Left renal cortex interstitium (tissue), 4 donors: ENCODE results near the gene MREG. TPM values are rescaled to one million over a fixed set of nuclear protein-coding genes. Genes with fewer than 3 reads are reported as not detected.
"Not testable (repeated sequence)": the region's sequence is repeated elsewhere in the genome, so short reads cannot be mapped to it uniquely, and the experiment has no call there.

Experiments used
- DNase-seq, 4 donors: peaks; one replicate each; pipeline ENCODE4 v3.0.0-alpha.2; 2013; ENCODE audit warnings: low read depth in 4 of 4, low spot score in 2 of 4, missing footprints in 1 of 4
- polyA plus RNA-seq, 4 donors: library from polyadenylated mRNA; unstranded; fragments of 120-200 nt; gene quantifications; one replicate each; pipeline ENCODE4 v1.2.1, GENCODE V29; 2013; ENCODE audit not compliant: insufficient read length in 4 of 4

The MREG gene
- polyA plus RNA-seq, 4 donors, result 16.5 to 25.2 (median 18.0) TPM

DNA sequence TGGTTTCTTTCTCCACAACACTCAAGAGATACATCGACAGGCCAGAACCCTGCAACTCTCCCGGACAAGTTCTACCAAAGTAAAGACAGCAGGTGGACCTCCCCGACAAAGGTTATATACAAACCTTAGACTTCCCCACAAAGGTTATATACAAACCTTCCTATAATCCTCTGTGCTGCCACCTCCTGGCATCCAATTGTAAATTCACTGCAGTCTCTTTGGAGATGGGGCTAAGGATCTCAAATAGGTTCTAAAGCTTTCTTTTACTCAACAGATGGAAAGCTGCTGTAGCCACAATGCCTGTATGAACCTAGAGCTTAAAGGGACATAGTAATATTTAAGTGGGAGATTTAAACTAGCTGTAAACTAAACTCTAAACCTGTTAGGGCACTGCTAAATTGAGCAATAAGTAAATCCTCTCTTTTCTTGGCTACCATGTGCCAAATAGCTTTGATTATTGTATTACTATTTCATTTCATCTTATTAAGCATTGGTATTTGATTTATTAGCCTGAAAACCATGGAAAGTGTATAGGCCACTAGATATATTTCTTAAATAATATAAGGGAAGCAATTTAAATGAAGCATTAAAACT, 9.8 kb upstream of the MREG start:
- no peak for DNase-seq

DNA sequence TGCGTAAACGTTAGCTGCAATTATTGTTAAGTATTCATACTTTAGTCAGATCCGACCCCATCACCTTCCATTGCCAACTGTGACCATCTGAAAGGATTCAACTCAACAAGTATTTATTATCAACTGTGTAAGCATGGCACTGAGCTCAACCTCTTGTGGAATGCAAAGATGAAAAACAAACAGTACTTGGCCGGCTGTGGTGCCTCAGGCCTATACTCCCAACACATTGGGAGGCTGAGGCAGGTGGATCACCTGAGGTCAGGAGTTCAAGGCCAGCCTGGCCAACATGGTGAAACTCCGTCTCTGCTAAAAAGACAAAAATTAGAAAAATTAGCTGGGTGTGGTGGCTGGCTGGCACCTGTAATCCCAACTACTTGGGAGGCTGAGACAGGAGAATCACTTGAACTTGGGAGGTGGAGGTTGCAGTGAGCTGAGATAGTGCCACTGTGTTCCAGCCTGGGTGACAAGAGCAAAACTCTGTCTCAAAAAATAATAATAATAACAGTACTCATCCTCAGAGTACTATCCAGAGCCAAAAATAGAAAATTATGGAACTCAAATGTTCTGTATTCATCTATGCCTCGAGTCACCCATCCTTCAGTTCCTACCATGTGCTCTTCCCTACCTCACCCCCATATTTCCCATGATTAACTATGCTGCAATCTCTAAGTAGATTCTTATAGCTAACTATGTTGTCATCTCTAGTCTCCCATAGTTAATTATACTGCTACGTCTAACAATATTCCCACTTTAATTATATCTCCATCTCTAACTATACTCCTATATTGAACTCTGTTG, 8.6 kb upstream of the MREG start:
- DNase-seq, result no peak

DNA sequence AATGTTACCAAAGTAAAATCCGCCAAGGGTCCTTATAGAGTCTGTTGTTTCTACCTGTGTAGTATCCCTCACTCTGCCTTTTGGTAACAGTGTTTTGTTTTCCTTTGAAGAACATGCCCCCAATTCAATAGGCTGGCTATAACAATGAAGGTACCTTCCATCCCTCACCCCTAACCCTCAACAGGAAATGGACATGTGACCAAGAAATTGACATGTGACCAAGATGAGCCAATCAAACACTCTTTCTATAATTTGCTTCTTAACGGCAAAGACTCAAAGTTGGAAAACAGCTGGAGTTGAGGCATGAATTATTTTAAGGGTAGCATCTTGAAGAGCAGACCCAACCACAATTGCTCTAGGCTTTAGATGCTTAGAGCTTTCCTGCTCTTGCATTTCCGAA, 5.4 kb upstream of the MREG start:
- no peak for DNase-seq

DNA sequence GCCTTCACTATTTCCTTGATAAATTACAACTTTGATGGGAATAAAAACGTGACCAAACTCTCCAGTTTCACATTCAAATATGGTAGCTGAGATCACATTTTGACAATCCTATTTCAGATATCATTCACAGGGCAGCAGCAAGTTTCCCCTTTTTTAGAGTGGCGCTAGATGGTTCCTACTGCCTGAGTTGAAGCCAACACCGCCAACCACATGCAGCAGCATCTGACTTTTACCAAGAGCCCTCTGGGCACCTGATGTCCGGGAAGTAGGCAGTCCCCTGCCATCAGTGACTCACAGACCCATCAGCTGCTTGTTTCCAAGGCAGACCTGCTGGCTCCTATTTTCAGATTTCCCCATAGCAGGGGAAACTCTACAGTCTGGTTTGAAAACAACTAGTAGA, 4.0 kb upstream of the MREG start:
- no peak for DNase-seq

DNA sequence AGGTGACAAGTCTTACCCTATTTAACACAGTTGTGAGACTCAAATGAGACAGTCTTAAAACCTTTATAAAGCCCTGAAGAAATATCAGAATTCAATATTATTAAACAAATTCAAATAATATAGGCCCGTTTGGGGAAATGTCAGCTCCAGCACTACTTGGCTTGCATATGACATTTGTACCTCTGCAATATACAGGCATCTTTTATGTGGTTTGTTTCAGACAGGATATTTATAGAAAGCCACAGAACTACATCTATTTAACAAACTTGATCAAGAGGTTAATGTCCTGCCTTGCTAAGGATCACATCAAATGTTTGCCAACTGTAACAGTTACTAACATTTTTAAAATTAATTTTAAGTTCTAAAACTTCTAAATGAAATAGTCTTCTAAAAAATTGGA, 3.2 kb upstream of the MREG start:
- no peak for DNase-seq

DNA sequence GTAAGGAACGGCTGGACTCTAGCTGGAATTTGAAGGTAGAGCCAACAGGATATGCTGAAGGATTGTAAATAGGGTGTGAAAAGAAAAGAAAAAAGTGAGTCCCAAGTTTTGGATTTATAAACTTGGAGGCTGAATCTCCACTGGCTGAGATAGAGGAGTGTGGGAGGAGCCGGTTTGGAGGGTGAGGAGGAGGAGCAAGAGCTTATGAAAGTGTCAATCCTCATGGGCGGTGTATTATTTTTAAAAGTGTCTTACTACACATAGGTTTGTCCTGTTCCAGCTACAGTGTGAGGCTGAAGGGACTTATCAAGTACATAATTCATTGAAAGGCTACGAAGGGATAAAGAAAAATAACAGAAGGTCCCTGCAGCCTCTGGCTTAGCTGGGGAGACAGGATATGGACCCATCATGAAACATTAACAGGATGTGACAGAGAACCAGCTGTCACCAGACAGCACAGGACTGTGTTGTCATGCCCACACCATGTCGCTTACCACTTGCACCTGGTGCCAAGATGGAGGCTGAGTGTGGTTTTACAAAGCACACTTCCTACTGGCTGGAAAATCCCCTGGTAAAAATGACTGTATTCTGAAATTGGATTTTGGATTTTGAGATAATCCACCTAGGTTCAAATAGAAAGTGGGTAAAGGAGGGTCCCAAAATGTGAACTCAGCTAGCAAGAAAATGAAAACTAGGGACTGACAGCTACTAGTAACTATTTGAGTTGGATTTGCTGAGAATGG, 2.5 kb upstream of the MREG start:
- no peak for DNase-seq

DNA sequence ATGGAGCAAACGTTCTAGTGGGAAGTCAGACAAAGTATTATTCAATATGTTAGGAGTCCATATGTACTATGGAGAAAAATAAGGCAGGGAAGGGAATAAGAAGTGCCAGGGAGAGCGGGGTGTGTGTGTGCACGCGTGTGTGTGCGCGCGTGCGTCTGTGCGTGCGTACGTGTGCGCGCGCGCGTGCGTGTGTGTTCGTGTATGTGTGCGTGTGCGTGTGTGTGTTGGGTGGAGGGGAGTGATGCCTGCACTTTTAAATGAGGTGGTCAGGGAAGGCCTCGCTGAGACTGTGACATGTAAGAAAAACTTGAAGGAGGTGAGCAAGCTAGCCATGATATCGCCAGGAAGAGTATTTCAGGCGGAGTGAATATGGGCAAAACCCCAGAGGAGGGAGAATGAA, 1.6 kb upstream of the MREG start:
- DNase-seq, result no peak

DNA sequence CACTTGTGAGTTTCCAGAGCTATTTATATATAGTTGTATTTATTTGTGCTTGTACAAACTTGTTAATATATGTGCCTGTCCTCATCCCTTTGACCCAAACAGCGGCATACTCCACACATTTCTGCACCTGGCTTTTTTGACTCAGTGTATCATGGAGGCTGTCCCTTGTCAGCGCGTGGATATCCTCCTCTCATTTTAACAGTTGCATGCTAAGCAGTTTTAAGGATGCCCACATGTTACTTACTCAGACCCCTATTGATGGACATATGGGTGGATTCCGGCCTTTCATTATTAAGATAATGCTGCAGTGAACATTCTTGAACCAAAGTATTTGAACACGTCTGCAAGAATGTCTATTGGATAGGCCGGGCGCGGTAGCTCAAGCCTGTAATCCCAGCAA, 655 bp upstream of the MREG start:
- DNase-seq, result no peak

DNA sequence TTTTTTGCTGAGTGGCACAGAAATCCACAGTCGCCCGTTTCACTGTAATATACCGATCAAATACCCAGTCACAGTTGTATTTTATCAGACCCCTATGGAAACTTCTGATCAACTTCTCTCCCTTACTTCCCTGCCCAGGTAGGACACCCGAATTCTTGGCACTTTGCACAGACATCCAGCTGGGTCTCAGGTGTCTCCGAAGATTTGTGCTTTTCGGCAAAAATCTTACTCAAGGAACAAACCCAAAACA, 596 bp downstream of the MREG start:
- no peak for DNase-seq

DNA sequence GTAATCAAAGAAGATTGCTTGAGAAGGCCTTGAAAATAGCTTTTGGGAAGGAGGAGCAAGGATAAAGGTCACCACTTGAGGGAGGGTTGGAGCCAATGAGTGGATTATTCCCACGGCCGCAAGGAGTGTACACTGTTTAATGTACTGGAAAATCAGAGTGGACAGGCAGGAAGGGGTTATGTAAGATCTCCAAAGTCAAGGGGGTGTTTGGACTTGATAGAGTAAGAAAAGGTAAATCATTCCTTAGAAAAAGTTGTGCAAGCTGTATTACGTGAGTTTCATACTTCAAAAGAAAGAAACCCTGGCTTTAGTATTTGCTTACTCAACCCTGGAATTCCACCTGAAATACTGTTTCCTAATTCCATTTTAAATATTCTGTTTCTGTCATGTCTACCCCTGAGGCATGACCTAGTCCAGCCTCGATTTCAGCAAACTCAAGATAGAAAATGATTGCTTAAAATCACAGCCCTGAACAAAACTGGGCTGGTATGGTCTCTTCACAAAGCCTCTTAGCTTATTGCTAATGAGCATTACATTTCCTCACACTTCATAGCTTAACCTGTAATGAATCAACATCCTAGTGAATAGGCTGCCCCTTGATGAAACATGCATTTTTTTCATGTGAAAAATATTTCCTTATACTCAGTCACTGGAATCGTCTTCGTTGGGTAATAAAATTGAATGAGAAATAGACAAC, 1.1 kb downstream of the MREG start:
- no peak for DNase-seq

DNA sequence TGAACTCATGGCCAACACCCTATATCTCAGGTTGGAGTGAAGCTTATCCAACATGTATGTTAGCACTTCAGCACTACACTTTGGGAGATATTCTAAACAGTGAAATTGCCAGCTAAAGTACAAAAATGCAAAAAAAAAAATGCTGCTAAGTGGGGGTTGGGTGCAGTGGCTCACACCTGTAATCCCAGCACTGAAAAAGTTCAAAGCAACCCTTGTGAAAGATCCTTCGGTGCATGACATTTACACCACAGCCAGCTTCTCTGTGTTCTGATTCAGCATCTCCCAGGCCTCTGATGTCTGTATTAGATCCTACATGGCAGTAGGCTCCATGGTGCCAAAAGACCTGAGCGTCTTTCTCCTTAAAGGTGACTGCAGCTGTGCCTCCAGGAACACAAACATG, 4.1 kb downstream of the MREG start:
- DNase-seq, result not testable (repeated sequence)

DNA sequence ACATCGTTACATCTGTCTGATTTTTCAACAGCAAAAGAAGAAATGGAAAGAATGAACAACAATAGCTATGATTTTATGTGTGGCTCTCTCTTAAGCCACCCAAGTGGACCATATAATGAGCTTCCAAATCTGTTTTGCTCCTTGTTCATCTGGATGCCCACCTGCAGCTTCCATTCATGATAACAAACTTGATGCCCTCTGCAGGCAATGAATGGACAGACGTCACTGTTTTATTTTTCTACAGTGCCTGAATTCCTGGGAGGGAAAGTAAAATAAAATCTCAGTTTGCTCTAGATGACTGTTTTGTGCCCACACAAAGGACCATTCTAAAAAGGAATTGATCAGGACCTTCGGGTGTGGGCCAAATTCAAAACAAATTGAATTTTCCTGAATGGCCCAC, 5.0 kb downstream of the MREG start:
- DNase-seq, result no peak

DNA sequence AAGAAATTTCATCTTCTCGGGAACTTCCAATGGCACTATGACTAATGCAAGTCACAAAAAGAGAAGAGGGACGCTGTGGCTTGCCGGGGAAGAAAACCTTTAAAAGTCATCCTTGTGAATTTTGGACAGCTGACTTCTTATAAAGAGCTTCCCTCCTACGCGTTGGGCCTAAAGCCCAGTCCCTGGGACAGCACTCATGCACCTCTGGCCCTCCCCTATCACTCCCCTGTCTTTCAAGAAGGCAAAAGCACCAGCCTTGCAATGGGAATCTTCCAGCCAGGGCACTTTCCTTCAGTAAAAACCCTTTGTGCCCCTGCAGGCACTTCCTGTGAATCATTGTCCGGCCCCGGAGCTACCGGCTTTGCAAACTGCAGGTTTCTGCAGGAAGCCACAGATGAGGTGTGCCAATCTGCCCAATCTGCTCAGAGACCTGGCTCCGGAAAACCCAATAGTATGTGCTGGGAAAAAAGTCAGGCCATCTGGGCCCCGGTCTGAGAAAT, 7.1 kb downstream of the MREG start:
- no peak for DNase-seq

DNA sequence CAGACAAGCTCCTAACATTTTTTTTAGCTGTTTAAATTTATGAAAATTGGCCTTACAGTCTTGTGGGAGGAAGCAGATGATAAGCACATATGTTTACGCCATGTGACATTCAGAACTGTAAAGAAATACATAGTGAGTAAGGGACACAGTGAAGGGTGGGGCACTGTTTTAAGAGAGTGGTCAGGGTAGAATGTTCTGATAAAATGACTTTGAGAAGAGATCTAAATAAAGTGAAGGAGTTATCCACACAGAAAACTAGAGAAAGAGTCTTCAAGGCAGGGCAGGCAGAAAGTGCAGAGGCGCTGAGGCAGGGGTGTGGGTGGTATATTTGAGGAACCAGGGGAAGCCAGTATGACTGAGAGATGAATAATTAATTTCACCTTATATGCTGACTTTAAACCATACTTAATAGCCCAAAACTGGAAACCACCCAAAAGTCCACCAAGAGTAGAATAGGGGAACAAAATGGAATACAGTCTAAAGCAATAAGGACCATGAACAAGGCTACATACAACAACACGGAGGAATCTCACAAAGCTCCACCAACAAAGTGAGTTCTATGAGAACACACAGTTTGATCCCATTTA, 8.6 kb downstream of the MREG start:
- DNase-seq, result no peak

DNA sequence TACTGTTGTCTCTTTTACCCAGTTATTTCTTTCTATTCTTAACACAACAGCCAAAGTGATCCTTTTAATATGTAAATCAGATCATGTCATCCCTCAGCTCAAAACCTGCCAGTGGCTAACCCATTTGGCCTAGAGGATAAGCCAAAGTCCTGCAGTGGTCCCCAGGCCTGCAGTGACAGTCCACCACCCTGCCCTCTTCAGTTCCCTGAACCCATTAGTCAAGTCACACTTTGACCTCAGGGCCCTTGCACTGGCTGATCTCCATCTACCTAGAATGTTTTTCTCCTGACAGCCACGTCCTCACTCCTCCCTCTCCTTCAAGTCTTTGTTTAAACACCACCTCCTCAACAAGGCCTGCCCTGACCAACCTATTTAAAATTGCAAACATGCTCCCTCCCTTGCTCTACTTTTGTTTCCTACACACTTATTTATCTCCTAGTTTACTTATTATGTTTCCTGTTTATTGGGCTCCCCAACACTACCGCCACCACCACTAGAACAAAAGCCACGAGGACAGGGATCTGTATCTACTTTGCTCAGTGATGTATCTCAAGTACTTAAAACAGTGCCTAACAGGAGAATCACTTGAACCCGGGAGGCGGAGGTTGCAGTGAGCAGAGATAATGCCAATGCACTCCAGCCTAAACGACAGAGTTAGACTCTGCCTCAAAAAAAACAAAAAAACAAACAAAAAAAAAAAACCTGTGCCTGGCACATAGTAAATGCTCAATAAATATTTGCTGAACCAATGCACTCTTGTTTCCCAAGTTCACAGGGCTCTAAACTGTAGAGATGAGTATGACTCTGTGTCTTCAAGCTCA, 9.3 kb downstream of the MREG start:
- DNase-seq, result no peak

DNA sequence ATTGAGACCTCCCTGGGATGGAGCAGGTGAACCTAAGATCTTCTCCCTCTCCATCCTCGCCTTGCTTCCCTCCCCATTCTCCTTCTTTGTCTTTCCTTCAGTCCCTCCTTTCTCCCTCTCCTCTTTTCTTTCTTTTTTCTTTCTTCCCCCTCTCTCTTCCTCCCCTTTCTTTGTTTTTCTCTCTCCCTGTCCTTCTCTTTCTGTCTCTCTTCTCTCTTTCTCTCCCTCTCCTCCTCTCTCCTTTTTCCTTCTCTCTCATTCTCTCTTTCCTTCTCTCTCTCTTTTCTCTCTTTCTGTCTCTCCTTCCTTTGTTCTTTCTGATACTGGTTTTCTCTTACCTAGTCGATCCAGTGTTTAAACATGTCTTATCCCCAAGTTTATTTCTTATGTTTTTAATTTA, 10.7 kb downstream of the MREG start:
- no peak for DNase-seq

DNA sequence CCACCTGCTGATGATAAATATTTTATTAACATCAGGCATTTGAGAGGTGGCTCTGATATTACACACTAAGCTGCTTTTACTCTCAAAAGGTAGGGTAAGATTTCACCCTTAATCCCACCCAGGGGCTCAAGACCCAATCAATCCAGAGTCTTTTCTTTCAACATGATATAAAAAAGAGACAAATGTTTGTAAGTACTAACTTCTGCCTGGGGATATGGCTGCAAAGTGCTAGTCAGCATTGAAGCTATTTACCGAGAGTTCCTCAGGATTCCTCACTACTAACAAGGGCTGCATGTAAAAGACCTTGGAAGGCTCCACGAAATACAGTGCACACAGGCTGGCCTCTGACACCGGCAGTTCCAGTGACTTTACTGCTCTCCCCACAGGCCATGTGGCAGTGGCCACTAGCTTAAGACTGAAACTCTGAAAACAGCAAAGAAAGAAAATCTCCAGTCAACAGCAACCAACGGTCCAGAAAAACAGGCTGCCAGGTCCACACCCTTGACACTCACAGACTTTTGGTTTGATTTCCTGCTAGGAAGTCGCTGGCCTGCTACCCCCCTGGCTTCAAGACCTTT, 11.2 kb downstream of the MREG start:
- DNase-seq, result no peak

DNA sequence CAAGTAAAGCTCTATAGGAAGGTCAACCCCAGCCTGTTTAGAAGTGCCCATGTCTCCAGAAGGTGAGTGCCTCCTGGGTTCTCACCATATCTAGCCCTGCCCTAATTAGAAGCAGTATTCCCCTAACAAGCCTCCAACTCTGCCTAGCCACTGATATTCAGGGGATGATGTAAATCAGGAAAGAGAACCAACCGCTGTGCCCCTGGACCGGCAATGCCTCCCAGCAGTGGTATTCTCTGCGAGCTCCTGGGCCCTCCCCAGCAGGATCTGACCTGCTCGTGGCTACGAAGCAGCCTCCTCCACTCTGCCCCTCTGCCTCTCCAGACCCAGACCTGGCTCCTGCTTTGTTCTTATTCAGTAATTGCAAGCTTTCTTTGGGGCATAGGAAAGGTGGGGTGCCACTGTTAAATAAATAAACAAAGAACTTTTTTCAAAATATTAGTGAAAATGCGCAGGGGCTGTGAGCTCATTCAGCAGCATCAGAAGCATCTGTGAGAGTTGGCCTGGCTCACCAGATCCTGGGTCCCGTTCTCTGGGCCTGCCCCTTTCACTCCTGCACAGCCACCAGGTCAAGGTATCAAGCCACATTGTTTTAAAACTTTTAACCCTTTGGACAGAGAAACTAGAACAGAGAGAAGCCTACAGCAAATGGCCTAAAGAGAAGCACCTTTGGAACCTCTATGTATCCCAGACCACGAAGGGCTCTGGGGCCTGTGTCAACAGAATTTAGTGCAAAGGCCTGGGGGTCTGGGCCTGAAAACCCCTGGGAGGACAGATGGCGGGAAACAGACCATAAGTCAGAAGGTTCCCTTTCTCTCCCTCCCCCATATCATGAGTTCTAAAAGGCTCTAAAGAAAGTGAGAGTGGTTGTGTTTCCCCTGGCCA, 11.9 kb downstream of the MREG start:
- no peak for DNase-seq

DNA sequence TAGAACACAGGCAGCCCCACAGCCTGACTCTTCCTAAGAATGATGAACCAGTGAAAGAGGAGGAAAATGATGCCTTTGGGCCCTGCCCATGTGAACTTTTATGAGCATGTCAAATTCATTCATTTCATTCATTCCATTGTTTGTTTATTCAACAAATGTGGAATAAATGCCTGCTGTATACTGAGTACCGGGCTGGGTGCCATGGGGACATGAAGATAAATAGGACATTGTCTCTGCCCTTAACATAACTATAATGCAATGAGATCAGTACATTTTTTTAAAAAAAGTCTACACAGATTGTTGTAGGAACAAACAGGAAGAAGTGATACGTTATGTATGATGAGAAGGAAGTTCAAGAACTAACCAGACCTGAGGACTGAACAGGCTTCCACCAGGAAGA, 14.7 kb downstream of the MREG start:
- DNase-seq, result no peak
